ENCODE measurements around the gene ATP13A3.

The ATP13A3 gene

GRCh38 chr3:194489736-194490612 lies 3.2 kb upstream of the ATP13A3 start:
- DNase-seq (ENCODE audit: low read depth in 2 of 2): peak; percentile 60 to 78
- no peak overlapping the region for H3K4me3 ChIP-seq (replicated peaks in 1 of 2; ENCODE audit: low read depth in 2 of 2, low read length in 2 of 2)
- no peak for TF ChIP-seq CTCF (IDR thresholded peaks at IDR 0.05; ENCODE audit: low read depth, low read length)

- peak overlapping the region; percentile 64 to 69 for H3K4me3 ChIP-seq (replicated peaks in 1 of 2; ENCODE audit: low read depth in 2 of 2, low read length in 2 of 2)
- DNase-seq (ENCODE audit: low read depth in 2 of 2): peak; percentile 57 to 93
- no peak for TF ChIP-seq CTCF (IDR thresholded peaks at IDR 0.05; ENCODE audit: low read depth, low read length)
Observed at GRCh38 chr3:194488055-194488742, 1.4 kb upstream of the ATP13A3 start.

GRCh38 chr3:194487289-194488054 lies 670 bp upstream of the ATP13A3 start:
- peak overlapping the region; percentile 64 to 69 for H3K4me3 ChIP-seq (replicated peaks in 1 of 2; ENCODE audit: low read depth in 2 of 2, low read length in 2 of 2)
- no peak for TF ChIP-seq CTCF (IDR thresholded peaks at IDR 0.05; ENCODE audit: low read depth, low read length)
- DNase-seq (ENCODE audit: low read depth in 2 of 2): peak; percentile 62 to 65

- peak overlapping the region; percentile 69 to 86 for H3K4me3 ChIP-seq (replicated peaks in 1 of 2; ENCODE audit: low read depth in 2 of 2, low read length in 2 of 2)
- peak; percentile 47 to 62 for DNase-seq (ENCODE audit: low read depth in 2 of 2)
- TF ChIP-seq CTCF (IDR thresholded peaks at IDR 0.05; ENCODE audit: low read depth, low read length): peak; percentile 3
Observed at GRCh38 chr3:194485881-194486539, 792 bp downstream of the ATP13A3 start.

GRCh38 chr3:194485468-194485880 lies 1.3 kb downstream of the ATP13A3 start:
- TF ChIP-seq CTCF (IDR thresholded peaks at IDR 0.05; ENCODE audit: low read depth, low read length): no peak
- peak in 1 of 2 donors; percentile 68 for DNase-seq (ENCODE audit: low read depth in 2 of 2)
- H3K4me3 ChIP-seq (replicated peaks in 1 of 2; ENCODE audit: low read depth in 2 of 2, low read length in 2 of 2): peak overlapping the region; percentile 69 to 86

GRCh38 chr3:194484614-194485013 lies 2.2 kb downstream of the ATP13A3 start:
- DNase-seq (ENCODE audit: low read depth in 2 of 2): no peak
- peak overlapping the region; percentile 69 to 86 for H3K4me3 ChIP-seq (replicated peaks in 1 of 2; ENCODE audit: low read depth in 2 of 2, low read length in 2 of 2)
- TF ChIP-seq CTCF (IDR thresholded peaks at IDR 0.05; ENCODE audit: low read depth, low read length): no peak
